Measurements from ENCODE around the gene RTP5.

GRCh38 chr2:241864850-241865213, 4.7 kb upstream of the RTP5 start:
- TF ChIP-seq CTCF (IDR thresholded peaks at IDR 0.05) (no peak), POLR2A (IDR thresholded peaks at IDR 0.05) (no peak)

Data from heart left ventricle (tissue), 13 donors.